Epidermal melanocyte (primary cell): ENCODE results near the gene KCTD14.
"Not testable (repeated sequence)": the region's sequence is repeated elsewhere in the genome, so short reads cannot be mapped to it uniquely, and the experiment has no call there.

ENCODE experiments used
- DNase-seq: peaks from one replicate; pipeline ENCODE4 v3.0.0; 2011; ENCODE audit warnings: low spot score; ENCODE audit not compliant: insufficient read length

Gene KCTD14

DNA sequence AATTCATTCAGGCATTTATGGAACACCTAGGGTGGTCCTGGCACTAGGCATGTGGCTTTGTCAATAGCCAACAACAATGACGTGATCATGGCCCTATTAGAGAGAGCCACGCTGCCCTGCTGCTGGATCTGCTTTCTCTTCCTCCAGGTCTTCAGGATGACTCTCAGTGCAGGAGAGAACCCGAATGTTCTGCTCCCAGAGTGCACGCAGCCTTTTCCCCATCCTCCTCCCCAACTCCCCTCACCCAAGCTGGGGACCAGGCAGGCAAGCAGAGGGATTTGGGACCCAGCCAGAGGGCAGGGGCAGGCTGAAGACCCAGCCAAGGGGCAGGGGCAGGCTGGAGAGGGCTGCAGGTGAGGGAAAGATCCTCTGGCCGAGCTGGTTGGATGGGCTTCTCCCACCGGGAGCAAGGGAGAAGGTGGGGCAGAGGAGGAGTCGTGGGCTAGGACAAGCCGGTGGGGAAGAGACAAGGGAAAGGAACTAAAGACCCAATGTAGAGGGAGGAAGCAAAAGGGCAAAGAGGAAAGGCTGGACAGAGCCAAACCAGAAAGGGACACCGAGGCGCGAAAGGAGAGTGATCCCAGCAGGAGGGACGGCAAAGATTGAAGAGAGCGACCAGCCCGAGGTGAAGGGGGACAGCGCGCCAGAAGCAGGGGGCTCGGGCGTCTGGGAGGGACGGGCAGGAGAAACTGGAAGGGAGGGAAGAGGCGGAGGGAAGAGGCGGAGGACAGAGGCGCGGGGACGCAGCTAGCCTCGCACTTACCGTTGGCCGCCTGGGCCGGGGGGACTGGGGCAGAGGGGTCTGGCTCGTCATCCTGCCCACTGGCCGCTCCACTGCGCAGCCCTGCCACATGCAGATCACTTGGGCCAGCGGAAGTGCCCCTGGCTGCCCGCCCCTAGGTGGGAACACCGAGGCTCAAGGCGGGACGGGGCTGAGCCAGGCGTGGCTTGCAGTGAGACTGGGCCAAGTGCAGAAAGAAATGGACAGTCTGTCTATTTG is at the start of gene KCTD14:
Gene KCTD14, minus strand, starts transcription at position 880 of the 1,000 bp plus-strand sequence. Its CDS starts 27 bp downstream, at position 853.
- no peak for DNase-seq

GRCh38 chr11:78072455-78072854 is 49.4 kb upstream of the KCTD14 start:
- no peak for DNase-seq

DNA sequence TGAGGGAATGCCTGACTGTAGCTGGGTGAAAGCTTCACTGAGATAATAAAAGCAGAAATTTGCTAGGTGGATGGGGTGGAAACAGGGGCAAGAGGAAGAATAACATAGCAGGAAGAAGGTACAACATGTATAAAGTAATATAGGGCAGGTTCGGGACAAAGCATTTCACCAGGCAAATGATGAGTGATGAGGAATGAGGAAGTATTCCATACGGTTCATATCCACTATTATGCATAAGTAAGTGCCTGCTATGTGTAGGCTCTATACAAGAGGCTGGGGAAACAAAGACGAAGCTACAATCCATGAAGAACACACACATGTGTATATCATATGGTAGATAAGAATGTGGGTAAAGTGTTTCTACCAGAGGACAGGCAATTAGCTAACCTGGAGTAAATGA is 48.6 kb upstream of the KCTD14 start:
- no peak for DNase-seq

- DNase-seq: no peak
Measured at GRCh38 chr11:78070621-78071020, 47.5 kb upstream of the KCTD14 start.

DNA sequence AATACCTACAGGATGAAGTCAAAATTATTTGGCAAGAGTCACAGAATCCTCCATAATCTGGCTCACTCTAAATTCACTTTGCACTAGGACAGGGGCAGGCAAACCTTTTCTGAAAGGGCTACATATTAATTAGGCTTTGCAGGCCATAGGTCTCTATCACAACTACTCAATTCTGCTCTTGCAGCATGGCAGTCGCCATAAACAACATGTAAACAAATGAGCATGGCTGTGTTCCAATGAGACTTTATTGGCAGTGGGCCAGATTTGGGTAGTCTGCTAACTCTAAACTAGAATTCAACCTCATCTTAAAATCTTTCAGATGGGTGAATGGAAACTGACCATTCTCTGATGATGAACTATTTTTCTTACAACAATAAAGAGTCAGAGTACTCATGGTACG is 46.4 kb upstream of the KCTD14 start:
- no peak for DNase-seq

- no peak for DNase-seq
Measured at GRCh38 chr11:78067704-78068103, 44.6 kb upstream of the KCTD14 start.

DNA sequence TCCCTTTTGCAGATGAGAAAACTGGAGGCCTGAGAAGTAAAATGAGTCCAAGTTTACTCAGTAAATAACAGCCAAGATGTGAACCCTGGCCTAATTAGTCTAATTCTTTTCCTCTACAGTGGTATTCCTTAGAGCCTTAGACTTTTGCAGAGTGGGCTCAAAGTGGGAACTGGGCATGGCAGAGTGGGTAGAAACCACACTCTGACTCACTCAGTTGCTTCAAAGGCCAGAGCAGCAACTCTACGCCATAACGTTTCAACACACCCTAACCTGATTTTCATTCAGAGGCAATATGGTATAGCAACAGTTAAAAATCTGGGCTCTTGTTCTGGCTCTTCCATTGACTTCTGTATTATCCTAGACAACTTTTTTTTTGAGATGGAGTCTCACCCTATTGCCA is 43.4 kb upstream of the KCTD14 start:
- no peak for DNase-seq

DNA sequence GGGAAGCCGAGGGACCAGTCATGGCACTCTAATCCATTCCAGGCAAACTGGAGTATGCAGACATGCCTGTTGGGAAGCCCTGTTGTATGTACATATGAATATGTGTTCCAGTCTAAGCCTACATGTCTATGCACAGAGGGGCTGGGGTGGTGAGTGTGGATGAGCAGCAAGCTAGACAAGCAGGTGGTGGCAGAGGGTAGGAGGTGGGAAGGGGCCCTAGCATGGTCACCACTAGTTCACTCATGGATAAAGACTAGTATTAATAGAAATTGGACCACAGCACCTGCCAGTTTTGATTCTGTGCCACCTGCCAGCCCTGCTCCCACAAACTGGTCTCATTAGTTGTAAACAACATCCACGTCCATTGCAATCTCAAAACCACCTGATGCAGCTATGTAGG is 42.1 kb upstream of the KCTD14 start:
- DNase-seq: no peak

DNA sequence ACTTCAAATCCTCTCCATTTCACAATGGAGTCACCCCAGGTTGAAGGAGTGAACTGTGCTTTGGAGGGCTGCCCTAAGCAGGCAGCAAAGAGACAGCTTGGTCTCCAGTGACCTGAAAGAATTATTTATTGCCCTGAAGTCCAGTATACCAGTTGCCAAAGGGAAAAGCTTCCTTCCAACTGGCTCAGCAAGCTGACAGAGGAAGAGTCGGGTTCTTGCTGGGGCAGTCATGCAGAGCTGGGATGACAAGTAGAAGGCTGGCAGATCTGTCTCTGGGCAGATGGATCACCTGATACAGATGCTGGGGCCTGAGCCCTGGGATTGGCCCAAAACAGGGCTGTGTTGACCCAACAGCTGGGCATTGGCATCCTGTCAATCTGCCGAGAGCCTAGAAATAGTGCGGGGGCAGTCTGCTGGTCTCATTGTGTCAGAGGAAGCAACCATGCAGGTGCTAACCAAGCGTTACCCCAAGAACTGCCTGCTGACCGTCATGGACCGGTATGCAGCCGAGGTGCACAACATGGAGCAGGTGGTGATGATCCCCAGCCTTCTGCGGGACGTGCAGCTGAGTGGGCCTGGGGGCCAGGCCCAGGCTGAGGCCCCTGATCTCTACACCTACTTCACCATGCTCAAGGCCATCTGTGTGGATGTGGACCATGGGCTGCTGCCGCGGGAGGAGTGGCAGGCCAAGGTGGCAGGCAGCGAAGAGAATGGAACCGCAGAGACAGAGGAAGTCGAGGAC is 40.5 kb upstream of the KCTD14 start, which contains the start of gene THRSP:
Gene THRSP, plus strand, starts transcription at position 422 of the 742 bp plus-strand sequence. Its CDS starts 21 bp downstream, at position 443.
- DNase-seq: no peak

- DNase-seq: no peak
Measured at GRCh38 chr11:78062671-78063070, 39.6 kb upstream of the KCTD14 start.

DNA sequence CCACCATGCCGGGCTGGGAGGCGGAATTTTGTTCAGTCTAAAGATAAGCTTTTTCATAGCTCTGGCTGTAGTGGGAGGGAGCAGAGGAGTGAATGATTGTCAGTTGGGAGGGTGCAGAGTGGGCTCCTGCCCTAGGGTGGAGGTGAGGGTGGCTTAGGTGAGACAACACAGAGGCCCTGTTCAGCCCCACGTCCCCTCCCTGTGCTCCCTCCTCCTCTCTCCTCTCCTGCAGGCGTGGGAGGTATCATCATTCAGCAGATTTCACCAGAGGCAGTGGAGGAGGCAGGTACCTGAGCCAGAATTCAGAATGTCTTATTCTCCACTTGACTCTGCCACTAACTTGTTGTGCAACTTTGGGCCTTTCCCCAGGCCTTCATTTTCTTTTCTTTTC is 38.8 kb upstream of the KCTD14 start:
- DNase-seq: no peak

DNA sequence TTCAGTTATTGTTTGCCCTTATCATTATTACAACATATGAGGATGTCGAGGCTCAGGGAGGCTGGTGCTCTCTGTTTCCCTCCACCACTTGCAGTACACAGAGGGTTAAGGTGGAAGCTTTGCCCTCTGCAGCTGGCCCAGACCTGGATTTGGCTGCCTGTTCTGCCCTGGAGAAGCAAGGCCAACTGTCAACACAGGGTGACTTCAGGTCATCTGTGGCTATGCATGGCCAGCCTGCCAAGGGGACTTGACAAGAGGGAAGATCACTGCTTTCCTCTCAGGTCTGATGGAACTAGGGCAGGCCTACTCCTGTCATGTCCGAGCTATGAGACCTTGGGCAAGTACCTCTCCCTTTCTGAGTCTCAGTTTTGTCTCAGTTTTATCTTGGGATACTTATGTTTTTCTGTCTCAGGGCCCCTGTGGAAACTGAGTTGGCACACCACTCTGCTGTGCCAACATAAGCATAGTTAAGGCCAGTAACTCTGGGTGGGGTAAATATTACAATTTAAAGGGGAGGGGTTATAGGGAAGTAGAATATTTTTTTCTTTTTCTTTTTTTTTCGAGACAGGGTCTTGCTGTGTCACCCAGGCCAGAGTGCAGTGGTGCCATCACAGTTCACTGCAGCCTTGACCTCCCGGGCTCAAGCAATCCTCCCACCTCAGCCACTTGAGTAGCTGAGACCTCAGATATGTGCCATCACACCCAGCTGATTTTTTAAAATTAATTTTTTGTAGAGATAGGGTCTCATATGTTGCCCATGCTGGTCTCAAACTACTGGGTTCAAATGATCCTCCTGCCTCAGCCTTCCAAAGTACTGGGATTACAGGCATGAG is 38.2 kb upstream of the KCTD14 start:
- no peak for DNase-seq

GRCh38 chr11:78060533-78060932 is 37.5 kb upstream of the KCTD14 start:
- DNase-seq: no peak

DNA sequence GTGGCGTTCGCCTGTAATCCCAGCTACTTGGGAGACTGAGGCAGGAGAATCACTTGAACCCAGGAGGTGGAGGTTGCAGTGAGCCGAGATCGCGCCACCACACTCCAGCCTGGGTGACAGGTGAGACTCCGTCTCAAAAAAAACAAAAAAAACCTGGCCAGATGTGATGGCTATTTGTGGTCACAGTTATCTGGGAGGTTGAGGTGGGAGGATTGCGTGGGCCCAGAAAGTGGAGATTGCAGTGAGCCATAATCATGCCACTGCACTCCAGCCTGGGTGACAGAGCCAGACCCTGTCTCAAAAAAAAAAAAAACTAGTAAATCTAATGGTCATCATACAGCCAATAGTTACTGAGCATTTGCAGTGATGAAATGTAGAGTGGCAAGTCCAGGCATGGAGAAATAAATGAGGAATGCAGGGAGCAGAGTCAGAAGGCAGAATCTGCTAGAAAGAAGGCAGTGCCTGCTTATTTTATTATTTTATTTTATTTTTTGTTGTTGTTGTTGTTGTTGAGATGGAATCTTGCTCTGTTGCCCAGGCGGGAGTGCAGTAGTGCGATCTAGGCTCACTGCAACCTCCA is 36.8 kb upstream of the KCTD14 start:
- not testable (repeated sequence) for DNase-seq

- no peak for DNase-seq
Measured at GRCh38 chr11:78057462-78058055, 34.5 kb upstream of the KCTD14 start.

DNA sequence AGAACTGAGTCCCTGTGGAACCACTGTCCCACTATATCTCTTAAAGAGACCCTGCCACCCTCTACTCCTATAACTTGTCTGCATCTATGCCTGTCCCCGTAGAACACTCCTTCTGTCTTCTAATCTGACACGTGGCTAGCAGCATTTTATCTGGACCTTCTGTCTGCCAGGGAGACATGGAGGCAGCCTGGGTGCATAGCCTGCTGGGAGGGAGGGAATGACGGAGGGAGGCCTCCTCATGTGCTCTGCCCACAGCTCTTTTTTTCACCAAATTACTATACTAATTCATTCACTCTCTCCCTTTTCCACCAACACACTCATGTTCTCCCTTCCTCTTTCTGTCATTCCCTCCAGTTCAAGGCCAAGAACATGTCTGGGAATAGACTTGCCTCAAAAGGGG is 33.0 kb upstream of the KCTD14 start:
- no peak for DNase-seq

DNA sequence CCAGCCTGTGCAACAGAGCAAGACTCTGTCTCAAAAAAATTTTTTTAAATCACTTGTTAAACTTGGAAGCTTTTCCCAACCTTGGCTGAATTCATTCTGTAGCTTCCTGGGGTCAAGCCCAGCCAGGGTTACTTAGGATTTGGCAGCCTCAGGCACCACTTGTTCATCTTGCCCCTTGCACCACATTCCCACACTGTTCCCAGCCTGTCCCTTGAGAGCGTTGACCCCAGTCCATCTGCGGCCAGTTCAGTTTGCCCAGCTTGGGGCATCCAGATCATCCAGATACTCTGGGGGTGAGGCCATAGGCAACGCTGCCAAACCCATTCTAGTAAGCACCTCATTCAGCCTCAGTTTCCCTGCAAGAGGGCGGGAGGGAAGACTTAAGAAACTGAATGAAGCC is 31.9 kb upstream of the KCTD14 start:
- no peak for DNase-seq

DNA sequence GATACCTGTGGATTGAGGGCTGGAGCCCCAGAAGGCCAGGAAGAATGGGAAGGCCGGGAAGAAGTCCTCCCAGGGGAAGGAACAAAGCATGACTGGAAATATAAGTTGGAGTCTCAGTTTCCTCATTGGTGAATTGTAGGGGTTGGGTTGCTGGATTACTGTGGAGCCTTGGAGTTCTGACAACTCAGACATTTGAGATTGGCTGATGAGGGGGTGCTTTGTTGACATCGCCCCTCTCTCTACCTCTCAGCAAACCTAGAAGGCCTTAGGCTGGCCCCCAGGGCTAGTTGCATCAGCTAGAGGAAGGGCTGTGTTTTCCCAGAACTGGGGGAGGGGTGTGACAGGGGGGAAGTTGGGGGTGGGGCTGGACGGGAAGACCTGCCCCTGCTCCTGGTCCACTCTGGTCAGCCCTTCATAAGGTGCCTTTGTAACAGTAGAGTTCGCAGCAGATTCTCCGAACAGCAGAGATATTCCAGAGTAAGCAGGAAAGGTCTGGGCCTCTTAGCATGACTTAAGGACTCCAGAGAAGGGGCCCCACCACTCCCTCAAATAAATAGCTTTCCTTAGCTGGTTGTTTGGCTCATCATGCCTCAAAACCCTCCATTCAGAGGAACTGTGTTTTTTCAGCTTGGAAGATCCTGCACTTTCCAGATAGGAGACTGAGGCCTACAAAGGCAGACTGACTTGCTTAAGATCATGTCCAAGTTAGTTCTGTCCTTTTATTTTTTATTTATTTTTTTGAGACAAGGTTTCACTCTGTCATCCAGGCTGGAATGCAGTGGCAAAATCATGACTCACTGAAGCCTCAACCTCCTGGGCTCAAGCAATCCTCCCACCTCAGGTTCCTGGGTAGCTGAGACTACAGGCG is 28.1 kb upstream of the KCTD14 start:
- DNase-seq: no peak

- DNase-seq: no peak
Measured at GRCh38 chr11:78049348-78049747, 26.3 kb upstream of the KCTD14 start.

- DNase-seq: no peak
Measured at GRCh38 chr11:78048561-78048960, 25.5 kb upstream of the KCTD14 start.
